ENCODE results near the gene LRRN4CL.

DNA sequence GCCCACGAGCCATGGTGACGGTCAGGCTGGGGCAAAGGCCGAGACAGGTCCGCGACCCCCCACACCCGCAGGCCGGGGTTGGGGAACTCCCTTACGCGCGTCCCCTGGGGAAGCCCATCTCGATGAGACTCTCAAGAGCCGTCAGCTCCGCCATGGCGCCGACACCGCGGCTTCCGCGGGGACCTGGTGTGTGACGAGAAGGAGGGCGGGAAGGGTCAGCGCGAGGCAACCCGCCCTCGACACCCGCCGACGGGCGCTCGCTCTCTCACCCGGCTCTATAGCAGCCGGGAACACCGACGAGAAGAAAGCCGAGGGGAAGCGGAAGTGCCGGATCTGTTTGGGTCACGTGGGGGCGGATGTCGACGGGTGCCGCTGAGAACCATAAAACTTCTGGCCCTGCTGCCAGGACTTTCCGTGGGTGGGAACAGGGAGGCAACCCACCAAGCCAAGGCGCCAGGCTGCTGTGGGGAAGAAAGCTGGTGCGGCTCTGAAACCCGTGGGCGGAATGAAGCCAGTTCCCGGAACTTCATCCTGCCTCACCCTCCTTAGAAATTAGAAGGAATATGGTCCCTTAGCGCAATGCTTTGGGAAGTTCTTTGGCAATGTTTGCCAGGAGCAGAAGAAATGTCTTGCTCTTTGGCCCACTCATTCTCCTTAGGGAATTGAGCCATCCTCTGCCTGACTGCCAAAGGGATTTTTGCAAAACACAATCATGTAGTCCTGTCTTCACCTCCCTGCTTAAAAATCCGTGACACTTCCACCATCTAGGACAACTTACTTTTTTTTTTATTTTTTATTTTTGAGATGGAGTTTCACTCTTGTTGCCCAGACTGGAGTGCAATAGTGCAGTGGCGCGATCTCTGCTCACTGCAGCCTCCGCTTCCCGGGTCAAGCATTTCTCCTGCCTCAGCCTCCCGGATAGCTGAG lies 10.3 kb downstream of the LRRN4CL start, which contains the start of gene UBXN1:
- TF ChIP-seq POLR2A (IDR thresholded peaks at IDR 0.05): peak; percentile 48
- TF ChIP-seq, protein P1, sequence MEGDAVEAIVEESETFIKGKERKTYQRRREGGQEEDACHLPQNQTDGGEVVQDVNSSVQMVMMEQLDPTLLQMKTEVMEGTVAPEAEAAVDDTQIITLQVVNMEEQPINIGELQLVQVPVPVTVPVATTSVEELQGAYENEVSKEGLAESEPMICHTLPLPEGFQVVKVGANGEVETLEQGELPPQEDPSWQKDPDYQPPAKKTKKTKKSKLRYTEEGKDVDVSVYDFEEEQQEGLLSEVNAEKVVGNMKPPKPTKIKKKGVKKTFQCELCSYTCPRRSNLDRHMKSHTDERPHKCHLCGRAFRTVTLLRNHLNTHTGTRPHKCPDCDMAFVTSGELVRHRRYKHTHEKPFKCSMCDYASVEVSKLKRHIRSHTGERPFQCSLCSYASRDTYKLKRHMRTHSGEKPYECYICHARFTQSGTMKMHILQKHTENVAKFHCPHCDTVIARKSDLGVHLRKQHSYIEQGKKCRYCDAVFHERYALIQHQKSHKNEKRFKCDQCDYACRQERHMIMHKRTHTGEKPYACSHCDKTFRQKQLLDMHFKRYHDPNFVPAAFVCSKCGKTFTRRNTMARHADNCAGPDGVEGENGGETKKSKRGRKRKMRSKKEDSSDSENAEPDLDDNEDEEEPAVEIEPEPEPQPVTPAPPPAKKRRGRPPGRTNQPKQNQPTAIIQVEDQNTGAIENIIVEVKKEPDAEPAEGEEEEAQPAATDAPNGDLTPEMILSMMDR (IDR thresholded peaks at IDR 0.05): no peak

Measured in breast epithelium (tissue), 3 donors.